GM18519 (cell line): Measurements from ENCODE around the gene MSLN.
A peak's percentile ranks its signal among the peaks of the same experiment; 100 is the strongest.
"Not testable (repeated sequence)": the region's sequence is repeated elsewhere in the genome, so short reads cannot be mapped to it uniquely, and the experiment has no call there.

Source experiments
- ATAC-seq: cut with Tn5 transposase; IDR thresholded peaks from one replicate; pipeline ENCODE4 v1.9.1; 2021; ENCODE audit warnings: mild to moderate bottlenecking, moderate library complexity; ENCODE audit not compliant: unreplicated experiment, low FRiP score

Gene MSLN

GRCh38 chr16:760545-761343 lies at the start of gene MSLN:
Gene MSLN, plus strand, starts transcription at chr16:760734. Its CDS starts 1,947 bp downstream, at chr16:762681.
- no peak for ATAC-seq

GRCh38 chr16:711084-711483 lies 49.5 kb upstream of the MSLN start:
- no peak for ATAC-seq

DNA sequence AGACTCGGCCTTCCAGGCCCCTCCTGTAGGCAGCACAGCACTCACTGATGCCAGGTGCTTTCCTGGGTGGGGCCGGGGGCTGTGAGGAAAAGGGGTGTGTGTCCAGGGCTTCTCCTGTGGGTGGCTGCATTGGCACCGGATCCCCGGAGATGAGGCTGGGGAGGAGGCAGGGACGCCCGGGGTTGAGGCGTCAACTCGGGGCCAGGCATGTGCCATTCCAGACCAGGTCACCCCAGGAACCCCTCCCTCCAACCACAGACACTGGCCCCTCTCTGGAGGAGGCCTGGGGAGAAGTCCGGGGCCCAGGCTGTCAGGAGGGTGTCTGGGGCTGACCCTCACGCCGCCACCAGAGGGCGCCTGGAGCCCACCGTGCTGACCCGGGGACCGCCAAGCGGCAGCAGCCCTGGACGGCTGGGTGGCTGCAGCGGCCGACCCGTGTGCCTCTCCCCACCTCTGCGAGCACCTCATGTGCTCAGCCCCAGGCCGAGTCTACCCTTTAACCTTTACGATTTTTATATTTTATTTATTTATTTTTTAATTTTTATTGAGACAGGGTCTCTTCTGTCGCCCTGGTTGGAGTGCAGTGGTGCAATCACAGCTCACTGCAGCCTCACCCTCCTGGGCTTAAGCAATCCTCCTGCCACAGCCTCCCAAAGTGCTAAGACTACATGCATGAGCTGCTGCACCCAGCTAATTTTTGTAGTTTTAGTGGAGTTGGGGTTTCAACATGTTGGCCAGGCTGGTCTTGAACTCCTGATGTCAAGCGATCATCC lies 48.8 kb upstream of the MSLN start:
- ATAC-seq: no peak

- not testable (repeated sequence) for ATAC-seq
Measured at GRCh38 chr16:712740-713250, 47.7 kb upstream of the MSLN start.

DNA sequence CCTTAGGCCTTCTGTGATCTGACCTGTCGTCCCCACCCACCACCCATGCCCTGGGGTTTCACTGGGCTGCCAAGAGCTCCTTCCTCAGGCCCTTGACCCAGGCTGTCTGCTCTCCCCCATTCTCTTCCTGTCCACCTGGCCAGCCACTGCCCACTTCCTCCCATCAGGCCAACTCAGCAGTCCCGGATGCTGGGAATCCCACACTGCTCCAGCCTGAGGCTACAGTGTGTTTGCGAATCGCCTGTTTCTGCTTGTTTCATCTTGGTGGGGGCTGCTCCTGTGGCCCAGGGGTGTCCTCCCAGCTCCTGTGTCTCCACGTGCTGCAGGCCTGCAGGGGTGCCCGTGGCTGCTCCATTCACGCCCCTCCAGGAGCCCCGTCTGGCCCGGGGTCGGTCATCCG lies 46.5 kb upstream of the MSLN start:
- no peak for ATAC-seq

DNA sequence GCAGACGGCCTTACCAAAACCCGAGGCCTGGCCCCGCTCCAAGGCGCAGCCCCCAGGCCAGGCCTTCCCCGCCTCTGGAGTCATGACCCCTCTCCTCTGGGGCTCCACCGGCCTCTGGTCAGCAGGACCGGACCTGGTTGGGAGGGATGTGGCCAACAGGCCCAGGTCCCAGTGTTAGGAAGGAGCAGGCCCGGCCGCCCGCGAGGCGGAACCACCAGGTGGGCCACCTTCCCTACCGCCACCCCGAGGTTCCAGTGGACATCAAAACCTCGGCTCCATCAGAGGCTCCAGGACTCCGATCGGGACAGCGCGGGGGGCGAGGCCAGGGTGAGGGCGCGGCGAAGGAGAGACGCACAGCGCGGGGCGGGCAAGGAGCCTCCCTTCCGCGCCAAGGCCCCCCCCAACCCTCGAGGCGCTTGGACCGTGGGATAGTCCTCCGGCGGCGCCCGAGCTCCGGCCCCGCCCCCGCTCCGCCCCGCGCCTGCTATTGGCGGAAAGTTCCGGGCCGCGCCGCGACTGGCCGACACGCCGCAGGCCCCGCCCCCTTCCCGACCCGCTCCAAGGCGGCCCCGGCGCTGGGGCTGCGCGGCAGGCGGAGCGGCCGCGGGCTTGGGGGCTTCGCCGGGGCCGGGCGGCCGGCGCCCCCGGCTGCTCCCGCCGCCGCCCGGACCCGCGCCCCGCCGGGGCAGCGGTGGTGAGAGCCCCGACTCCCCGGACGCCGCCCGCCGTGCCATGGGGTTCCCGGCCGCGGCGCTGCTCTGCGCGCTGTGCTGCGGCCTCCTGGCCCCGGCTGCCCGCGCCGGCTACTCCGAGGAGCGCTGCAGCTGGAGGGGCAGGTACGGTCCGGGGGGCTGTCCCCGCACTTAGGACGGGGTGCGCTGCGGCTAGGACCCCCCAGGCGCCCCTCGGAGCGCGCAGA lies 45.7 kb upstream of the MSLN start, which contains the start of gene METRN:
METRN (plus strand) TSS at position 561 of the 919 bp plus-strand sequence; CDS start at position 733, 172 bp downstream.
- ATAC-seq: no peak

GRCh38 chr16:715477-716199 lies 44.9 kb upstream of the MSLN start:
- ATAC-seq: no peak

GRCh38 chr16:716200-716568 lies 44.4 kb upstream of the MSLN start:
- no peak for ATAC-seq

GRCh38 chr16:716768-717325 lies 43.7 kb upstream of the MSLN start:
- ATAC-seq: no peak

DNA sequence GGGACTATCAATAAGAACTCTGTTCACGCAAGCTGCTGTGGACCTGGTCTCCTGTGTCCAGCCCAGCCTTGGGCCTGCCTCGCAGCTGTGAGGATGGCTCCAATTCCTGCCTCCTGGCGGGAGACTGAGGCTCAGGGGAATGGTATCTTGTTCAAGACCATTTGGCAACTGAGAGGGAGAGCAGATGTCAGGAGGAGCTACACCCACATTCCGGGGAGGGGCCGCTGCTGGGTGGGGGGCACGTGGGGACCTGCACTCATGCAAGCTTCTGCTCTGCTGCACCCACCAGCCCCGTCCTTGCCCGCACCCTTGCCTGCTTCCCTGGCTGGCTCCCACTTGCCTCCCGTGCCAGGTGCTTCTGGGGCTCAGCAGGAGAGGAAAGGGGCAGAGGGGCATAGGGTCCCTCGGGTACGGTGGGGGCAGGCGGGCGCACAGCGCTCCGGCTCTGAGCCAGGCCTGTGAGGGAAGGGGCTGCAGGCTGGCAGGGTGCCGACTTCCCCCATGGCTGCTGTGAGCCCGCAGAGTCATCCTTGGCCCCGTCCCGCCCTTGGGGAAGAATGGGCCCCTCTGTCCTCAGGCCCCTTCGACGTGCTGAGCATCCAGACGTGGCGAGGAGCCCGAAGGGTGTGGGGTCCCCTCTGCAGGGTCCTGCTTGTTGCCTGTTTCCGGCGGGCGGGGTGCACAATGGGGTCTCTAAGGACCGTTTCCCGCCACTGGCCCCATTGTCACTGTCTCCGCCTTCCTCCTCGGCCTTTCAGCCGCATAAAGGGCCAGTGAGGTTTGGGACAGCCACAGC lies 42.9 kb upstream of the MSLN start:
- ATAC-seq: no peak

- no peak for ATAC-seq
Measured at GRCh38 chr16:718389-718788, 42.1 kb upstream of the MSLN start.

DNA sequence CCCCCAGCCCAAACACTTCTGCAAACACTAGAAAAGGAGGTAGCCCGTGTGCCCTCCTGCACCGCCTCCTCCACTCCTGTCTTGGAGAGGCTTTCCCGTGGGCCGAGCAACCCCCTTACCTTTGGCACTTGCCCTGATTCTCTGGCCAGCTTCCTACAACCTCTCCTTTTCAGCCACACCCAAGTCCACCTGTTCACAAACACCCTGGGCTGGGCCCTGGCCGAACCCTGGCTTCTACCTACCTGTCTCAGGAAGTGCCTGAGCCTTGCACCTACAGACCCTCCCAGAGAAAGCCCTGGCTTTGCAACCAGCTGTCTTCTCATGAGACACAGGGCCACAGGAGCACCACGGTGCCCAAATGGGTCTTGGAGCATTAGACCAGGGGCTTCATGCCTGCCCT lies 41.6 kb upstream of the MSLN start:
- no peak for ATAC-seq

DNA sequence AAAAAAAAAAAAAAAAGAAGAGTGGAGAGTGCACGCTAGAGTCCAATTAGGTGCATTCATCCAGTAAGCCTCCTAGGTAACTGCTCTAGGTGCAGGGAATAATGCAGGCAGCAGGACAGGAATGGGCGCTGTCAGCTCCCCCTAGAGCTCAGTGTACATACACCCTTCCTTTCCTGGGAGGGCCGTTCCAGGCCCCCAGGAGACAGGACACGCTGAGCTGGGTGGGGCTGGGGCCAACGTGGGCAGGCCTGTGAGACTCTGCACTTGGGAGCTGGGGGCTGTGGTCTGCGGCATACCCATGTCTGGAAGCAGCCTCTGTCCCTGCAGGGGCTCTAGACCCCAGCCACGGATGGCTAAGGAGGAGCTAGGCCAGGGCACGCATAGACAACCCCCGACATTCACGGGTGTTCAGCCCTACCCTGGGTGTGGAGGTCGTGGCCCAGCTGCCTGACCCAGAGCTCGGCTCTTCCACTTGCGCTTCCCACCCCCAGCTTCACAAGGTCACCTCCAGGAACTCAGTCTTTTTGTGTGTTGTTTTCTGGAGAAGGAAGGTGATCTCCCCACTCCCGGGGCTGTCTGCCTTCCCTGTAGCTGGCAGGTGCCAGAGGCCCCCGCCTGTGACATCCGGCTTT lies 40.6 kb upstream of the MSLN start:
- ATAC-seq: no peak

GRCh38 chr16:720447-720989 lies 40.0 kb upstream of the MSLN start:
- no peak for ATAC-seq

GRCh38 chr16:720990-721764 lies 39.4 kb upstream of the MSLN start, which contains the start of gene ANTKMT:
Gene ANTKMT, plus strand, starts transcription at chr16:721146. Its CDS starts 129 bp downstream, at chr16:721275.
- ATAC-seq: peak; percentile 46

GRCh38 chr16:721765-722540 lies 38.6 kb upstream of the MSLN start:
- no peak for ATAC-seq
